T follicular helper cell (primary cell): Measurements from ENCODE around the gene ARHGAP30.

Experiments used
- DNase-seq: peaks from one replicate; pipeline ENCODE4 v3.0.0-alpha.2; 2020; ENCODE audit warnings: low read depth

ARHGAP30 gene

DNA sequence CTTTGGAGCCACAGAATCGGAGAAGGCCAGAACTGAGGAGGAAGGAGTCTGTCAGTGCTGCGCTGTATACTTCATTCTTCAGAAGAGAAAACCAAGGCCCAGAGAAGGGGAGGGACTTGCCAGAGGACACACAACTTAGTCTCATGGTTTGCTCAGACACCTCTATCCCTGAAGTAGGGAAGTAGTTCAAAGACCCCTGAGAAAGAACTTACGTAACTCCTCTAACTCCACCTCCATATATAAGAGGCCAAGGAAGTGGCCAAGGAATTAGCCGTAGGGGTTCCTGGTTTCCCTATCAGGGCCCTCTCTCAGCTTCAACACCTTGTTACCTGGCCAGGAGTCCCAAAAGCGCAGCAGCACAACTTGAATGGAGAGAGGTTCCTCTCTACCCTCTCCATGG is 20.2 kb upstream of the ARHGAP30 start:
- DNase-seq: no peak

DNA sequence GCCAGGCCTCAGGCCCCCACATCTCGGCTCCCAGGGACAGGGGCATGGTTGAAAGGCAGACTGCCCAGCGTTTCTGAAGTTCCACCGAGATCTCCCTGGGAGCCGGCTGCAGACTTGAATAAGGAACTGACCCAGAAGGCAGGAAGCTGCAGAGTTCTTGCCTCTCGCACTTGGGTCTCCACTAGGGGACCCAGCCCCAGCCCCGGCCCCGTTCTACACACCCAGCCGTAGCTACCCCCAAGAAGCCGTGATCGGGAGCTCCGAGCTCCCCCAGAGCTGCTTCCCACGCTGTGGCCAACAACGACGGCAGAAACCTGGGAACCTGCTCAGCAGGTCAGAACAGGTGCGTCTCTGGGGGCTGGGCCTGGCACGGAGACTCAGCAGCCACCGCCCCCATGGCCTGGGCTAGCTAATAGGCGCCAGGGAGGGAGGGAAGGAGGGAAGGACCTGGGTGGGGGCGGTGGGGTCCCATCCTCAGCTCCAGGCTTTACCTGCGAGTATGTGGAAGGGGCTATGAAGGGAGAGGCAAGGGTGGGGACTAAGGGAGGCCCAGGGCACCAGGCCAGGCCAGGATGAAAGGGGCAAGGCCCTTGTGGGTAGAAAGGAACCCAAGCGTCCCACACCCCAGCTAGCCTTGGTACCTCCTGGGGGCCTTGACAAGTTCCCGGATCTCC is 19.7 kb upstream of the ARHGAP30 start, which contains the start of gene NECTIN4:
NECTIN4 (minus strand) TSS at position 308 of the 674 bp plus-strand sequence; CDS start at position 46, 262 bp downstream.
- DNase-seq: no peak

DNA sequence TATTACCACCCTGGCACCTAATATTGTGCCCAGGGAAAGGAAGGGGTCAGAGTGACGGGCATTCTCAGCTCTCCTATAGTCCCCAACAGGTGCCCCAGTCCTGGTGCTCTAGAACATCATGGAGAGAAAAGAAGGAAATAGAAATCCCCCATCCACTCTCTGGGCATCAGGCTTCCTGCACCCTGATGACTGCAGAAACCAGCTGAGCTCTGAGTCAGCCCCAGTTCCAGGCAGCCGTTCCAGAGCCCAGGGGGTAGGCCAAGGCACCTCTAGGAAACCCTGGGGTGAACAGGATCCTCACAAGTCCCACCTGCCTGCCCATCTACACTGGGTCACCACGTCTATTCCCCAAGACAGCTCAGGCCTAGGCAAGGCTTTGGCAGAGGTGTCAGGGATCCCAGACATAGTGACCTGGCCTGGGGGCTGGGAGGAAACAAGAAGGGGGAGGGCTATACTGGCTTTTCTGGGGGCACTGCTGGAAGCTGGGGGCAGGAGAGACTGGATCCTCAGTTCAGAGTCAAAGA is 19.0 kb upstream of the ARHGAP30 start:
- no peak for DNase-seq

DNA sequence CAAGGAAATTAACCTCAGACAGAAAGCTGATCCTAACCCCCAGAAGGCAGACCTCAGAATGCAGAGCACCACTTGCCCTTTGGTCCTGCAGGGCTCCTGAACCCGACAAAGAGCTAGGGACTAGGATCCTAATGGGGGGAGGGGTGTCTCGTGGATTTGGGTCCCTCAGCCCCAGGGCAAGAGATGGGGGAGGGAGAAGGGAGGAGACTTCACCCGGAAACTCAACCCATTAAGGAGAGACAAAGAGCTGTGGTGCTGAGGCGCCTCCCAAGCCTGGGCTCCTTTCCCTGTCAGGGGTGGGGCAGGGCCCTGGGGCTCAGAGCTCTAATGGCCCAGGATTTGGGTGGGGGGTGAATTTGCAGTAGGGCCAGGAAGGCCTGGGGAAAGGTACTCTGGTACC is 16.8 kb upstream of the ARHGAP30 start:
- no peak for DNase-seq

DNA sequence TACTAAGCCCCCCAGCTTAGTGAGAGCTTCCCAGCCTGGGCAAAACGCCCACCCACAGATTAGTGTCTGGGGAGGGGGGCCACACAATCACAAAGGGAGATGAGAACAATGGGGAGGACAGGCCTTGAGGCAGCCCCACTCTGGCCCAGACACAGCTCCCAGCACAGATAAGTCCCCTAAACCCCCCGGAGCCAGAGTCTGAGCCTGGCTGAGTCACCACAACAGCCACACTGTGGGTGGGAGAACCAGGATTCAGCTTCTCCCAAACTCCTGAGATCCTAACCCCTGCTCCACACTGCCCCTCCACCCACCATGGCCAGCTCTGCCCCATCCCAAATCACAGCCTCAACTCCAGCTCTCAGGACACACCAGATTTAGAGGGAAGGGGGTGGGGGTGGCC is 15.5 kb upstream of the ARHGAP30 start:
- DNase-seq: no peak

DNA sequence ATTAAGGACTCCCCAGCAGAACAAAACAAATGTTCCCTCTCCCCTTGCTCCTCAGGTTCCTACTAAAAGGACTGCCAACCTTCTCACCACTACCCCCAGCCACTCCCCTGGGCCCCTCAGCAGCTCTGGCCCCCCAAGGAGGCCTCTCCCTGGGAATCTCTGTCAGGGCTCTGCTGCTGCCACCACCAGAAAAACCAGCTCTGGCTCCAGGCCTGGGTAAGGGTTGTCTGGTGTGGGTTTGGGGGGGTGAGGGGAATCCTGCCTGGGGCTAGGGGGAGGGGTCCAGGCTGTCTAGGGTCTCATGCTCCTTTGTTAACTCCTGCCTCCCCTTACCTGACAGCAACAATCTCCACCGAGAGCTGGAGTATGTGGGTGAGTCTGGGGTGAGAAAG is 14.9 kb upstream of the ARHGAP30 start:
- DNase-seq: no peak

DNA sequence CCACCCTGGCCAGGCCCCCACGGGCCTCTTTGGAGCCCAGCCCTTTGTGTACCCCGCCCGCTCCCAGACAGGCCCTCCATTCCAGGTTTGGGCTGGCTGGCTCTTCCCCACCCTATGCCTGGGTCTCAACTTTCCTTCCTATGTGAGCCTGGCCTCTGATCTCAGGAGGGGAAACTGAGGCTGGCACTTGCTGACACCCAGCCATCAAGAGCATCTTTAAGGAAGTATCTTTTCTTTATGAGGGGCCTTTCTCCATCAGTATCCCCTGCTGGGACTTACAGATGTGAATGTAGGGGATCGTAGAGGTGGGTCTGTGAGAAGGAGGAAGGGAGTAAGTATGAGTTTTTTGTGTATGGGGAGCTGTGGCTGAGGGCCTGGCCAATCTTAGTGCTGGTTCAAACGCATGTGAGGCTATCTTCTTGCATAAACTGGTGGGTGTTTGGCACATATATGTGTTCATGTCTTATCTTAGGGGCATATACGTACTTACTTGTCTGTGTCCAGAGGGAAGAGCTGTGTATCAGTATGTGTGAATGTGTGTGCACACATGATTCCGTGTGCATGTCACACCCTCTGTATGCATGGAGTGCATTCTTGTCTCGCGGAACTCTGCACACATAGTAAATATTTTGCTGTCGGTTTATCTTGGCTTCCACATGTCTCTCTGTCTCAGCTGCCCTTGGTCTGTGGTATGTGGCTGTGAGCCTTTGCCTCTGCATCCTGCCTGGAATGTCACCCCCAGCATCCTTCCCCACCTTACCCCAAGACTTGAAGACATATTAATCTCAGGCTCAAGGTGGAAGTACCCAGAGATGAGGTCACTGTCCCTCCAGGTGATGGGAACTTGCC is 14.3 kb upstream of the ARHGAP30 start:
- DNase-seq: no peak

DNA sequence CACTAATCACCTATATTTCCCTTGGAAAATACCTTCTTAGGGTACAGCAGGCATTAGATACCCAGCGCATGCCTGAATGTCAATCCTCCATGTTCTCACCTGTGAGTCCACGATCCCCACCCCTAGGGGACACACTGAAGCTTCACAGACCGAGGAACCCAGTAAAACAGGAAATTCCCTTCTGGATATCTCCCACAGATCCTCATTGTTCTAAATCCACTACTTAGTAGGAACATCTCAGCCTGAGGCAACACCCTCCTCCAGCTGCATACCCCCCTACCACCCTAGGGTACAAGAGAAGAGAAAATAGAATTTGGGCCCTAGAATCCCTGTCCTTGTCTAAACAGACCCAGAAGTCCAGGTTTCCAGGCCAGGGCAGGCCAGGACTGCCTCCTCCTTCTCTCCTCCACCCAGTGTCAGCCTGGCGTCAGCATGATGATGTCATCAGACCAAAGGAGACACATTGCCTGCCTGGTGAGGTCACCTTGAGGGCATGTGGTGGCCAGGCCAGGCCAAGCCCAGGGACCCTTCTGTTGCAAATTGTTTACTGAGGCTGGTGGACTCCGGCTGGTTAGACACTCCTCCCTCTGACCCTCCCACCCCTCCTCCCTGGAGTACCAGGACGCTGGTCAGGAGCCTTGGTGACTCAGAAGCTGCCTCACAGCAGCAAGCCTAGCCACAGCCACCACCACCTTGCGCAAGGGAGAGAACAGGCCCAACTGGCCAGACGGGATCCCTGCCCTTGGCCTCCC is 13.5 kb upstream of the ARHGAP30 start:
- DNase-seq: no peak

DNA sequence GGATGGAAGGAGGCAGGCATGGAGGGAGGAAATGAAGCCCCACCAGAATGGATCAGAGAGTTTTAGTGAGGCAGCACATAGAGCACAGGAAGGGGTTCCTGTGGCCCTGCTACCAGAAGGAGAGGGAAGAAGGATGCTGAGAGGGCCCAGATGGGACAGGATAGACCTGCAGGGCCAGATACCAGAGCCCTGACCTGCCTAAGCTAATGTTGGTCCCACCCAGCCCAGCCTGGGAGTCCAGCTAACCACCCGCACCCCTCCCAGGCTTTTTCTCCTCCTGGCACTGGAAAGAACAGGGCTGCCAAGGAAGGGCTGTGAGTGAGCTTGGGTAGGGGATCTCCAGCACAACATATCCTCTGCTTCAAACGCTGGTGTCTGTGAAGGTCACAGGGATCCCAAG is 12.8 kb upstream of the ARHGAP30 start:
- no peak for DNase-seq

DNA sequence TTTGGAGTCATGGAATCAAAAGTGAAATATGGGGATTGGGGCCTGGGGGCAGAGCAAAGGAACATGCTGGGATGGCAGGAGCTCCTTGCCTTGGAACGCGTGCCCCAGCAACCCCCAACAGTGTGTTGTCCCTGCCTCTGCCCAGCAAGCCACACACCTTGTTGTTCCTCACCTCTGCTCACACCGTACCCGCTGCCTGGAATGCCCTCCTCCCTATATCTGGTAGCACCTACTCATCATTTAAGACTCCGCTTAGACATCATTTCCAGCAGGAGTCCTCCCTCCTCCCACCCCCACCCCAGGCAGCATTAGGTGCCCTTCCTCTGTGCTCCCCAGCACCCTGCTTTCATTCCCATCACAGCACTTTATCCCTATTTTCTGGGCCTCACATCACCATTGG is 11.8 kb upstream of the ARHGAP30 start:
- no peak for DNase-seq

DNA sequence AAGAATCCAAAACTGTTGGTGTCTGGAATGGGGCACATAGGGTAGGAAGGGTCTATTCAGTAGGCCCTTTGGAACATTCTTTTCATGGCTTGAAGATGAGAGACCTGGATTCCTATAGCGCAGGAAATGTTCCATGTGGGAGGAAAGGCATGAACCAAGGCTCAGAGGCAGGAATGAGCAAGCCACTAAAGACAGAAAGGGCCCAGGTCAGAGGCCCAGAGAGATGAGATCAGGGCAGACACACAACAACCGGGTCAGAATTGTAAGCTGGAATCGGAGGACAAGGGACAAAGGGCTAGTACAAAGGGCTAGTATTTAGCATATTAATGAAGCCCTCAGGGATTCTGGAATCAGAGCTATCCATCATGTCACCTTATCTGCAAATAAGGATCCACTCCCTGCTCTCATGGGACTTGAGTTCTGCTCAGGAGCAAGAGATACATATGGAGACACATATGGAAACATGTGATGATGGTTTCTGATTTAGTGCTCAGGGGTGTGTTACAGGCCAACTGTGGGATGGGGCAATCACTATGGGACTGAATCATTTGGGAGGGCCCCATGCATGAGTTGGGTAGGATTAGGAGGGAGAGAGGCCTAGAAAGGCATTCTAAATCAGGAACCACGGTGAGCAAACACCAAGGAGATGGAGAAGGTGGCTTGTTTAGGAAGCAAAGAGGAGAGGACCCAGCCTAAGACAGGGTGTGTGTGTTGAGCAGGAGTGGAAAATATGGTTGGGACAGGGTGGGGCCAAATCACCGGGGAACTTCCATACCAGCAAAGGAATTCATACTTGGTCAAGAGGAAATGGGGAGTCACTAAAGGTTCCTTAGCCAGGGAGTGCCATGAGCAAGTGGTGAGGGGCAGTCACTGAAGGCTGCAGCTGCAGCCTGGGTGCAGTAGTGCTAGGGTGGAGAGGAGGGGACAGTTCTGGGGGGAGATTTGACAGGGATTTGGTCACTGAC is 11.0 kb upstream of the ARHGAP30 start:
- no peak for DNase-seq

DNA sequence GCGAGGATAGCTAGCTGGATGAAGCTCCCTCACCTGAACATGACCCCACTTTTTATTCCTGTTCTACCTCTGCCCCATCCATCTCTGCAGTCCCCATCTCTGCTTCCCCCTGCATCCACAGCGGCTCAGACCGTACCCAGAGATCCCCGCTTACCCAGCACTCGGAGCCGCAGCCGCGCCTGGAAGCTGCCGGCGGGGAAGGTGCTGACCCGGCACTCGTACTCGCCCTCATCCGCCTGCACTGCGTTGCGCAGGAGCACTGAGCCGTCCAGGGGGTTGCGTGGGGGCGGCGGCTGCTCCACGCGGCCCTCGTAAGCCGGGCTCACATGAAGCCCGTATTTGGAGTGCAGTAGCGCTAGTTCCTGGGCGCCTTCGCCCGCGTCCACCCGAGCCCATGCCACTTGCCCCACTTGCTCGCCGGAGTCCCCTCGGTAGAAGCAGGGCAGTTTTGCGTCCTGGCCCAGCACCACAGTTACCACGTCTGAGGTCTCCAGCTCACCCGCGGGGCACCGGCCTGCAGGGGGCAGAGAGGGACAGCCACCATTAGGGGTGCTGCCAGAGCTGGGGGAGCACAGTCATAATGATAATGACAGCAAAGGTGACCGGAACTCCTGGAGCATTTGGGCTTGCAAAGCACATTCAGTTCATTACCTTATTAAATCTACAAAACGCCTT is 9.9 kb upstream of the ARHGAP30 start:
- no peak for DNase-seq

DNA sequence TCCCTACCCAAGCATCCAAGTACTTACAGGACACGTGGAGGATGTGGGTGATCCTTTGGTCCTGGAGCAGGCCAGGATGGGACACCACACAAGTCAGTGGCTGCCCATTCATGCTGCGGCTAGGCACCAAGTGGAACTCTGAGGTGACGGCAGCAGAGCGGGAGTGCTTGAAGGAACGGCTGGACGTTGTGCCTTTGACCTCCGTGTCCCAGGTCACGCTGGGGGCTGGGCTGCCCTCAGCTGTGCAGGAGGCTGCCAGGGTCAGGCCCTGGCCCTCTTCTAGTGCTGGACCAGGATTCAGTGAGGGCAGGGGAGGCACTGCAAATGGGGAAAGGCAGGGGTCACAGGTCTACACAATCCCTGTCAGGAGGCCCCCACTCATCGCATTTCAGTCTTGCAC is 7.7 kb upstream of the ARHGAP30 start:
- DNase-seq: no peak

DNA sequence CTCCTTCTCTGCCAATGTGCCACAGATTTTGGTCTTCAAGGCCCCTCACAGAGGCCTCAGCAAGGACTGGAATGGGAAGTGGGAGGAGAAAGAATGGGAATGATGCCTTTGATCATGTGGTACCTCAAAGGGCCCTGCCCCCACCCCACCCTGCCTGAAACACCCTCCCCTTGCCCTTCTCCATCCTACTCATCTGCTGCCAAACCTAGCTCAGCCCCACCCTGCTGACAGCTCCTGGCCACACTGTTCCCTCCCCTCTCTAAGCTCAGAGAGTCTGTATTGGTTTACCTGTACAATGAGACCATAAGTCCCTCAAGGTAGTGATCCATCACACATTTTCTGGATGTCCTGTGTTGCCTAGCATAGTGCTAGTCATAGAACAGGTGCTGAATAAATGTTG is 6.7 kb upstream of the ARHGAP30 start:
- no peak for DNase-seq

DNA sequence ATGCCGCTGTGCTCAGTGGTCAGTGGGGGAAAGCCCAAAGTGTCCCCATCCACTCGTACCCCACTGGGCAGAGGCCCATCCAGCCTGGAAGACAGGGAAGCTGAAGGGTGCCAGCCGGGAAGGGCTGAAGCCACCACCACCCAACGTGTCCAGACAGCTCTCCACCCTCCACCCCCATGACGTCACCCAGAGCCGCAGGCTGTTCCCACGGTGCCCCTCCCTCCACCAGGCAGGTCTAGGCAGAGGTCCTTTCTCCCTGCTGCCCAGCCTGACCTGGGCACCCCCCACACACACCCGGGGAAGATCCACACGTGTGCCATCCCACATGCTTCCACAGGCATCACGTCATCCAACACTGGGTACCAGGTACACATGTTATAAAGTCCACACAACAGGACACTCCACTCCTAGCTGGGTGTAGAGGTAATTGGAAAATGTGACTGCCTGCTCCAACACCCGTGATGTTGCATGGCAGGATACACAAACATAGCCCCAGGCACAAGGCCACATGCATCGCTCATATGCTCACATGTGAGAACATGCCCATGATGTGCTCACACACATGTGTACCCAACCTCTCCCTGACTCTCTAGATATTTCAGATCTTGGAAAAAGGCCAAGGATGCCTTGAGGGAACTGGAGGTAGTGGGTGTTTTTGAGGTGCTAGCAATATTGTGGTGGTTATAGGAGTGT is 5.1 kb upstream of the ARHGAP30 start:
- DNase-seq: no peak

DNA sequence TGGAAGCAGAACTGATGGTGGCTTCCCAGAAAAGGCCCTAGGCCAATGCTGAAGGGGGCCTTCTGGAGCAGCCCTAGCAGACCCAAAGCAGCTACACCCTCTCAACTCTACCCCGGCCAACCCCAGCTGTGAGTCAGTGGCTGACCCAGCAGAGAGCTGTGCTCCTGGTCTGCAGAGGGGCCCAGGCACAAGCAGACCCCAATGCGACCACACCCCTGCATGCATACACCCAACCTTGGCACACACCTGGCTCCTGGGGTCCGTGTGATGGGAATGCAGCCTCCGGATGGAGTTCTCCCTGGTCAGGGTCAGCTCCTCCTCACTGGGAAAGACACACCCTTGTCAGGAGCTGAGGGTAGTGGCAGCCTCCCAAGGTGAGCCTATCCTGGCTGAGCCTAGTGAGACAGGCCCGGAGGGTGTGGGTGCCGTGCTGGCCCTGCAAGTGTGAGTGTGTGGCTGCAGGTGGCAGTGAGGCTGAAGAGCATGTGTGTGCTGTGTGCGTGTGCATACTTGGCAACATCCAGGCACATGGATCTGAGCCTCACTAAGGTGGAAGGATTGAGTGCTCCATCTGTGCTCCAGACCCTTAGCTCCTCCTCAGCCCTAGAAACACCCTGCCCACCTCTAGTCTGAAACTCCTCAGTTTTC is 3.9 kb upstream of the ARHGAP30 start:
- no peak for DNase-seq

DNA sequence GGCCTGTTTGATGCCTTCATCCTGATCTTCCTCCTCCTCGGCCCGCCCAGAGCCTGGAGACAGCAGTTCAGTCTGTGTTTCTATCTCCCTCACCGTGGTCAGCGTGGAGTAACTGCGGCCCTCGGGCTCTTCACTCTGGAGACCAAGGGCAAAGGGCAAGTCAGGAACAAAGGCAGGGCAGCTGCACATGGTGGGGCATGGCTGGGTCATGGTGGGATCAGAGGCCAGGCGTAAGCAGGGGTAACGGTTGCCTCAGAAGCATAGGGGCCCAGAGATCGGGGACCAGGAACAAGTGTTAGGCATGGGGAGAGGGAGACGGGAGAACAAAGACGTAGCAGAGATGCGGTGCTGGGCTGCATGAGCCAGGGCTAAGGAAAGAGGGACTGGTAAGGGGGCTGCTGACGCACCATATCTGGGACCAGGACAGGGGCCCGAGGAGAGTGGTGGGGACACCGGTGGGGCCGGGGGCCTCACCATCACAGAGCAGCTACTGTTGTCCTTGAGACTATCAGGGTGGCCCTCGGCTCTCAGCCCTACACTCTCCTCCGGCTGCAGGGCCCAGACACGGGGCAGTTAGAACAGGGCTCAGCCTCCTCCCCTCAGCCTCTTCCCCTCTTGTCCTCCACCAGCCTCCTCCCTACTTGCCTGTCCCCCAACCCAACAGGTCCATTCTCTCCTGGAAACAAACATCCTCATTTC is 3.2 kb upstream of the ARHGAP30 start:
- no peak for DNase-seq

DNA sequence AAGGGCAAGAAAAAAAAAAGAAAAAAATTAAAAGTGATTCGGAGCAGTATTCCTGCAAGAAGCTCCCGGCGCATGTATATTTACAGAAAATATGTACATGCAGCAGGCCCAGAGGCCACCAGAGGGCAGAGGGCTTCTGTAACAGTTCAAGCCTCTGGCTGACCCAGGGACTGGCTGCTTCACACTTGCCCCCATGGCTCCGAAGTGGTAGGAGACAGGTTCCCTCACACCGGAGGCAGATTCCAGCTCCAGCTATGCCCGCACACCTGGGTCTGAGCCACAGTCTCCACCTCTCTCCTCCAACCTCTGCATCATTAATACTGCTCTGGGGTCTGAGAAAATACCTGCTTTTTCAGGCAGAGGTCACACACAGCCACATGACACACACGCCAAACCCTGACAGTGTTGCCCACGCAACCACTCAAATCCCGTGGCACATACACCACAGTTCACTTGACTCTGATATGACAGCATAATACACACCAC is 2.2 kb upstream of the ARHGAP30 start:
- DNase-seq: peak; percentile 16

DNA sequence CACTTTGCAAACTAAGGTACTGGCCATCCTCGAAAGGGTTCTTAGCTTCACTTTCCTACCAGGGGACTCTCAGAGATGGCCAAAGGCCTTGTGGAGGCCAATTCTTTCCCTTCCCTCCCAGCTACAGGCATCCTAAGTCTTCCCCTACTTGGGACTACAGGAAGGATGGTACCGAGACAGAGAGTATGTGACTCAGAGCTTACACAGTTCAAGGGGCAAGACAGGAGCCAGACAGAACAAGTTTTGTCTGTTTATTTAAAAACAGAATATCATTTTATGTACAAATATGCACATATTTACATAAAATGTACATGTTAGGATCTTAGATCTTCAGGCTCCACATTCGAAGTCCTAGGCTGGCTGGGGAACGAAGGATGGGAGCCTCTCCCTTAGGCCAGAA is 1.1 kb upstream of the ARHGAP30 start:
- no peak for DNase-seq
